GM23248 (cell line): ENCODE measurements around the gene HIBADH. TPM values are rescaled to one million over a fixed set of nuclear protein-coding genes. Genes with fewer than 3 reads are reported as not detected.

Experiments
- DNase-seq: peaks from one replicate; pipeline ENCODE4 v3.0.0-alpha.2; 2015
- H2AFZ ChIP-seq: fragments of 200-600 bp; sonication (generic); 2 replicates; pipeline ENCODE4 v1.6.1; 2016; ENCODE audit warnings: antibody characterized with exemption
- H3F3A ChIP-seq: fragments of 200-600 bp; sonication (generic); 2 replicates; pipeline ENCODE4 v1.6.1; 2016; ENCODE audit warnings: mild to moderate bottlenecking, antibody characterized with exemption, mixed run types; ENCODE audit not compliant: insufficient read depth
- H3K27ac ChIP-seq: fragments of 200-600 bp; sonication (generic); 2 replicates; pipeline ENCODE4 v1.5.1; 2016; ENCODE audit warnings: mild to moderate bottlenecking
- H3K27me3 ChIP-seq: fragments of 200-600 bp; sonication (generic); replicated peaks from 2 replicates; pipeline ENCODE4 v1.6.1; 2016; ENCODE audit warnings: mild to moderate bottlenecking; ENCODE audit not compliant: insufficient read depth
- H3K36me3 ChIP-seq: fragments of 200-600 bp; sonication (generic); 2 replicates; pipeline ENCODE4 v1.6.1; 2016; ENCODE audit warnings: low read depth, mild to moderate bottlenecking
- H3K4me1 ChIP-seq: fragments of 200-600 bp; sonication (generic); 2 replicates; pipeline ENCODE4 v1.6.1; 2016; ENCODE audit warnings: mild to moderate bottlenecking; ENCODE audit not compliant: insufficient read depth
- H3K4me2 ChIP-seq: fragments of 200-600 bp; sonication (generic); one replicate; pipeline ENCODE4 v1.6.1; 2016; ENCODE audit warnings: mild to moderate bottlenecking; ENCODE audit not compliant: unreplicated experiment
- H3K4me3 ChIP-seq: fragments of 200-600 bp; sonication (generic); 2 replicates; pipeline ENCODE4 v1.5.1; 2016; ENCODE audit warnings: mild to moderate bottlenecking
- H3K79me2 ChIP-seq: fragments of 200-600 bp; sonication (generic); 2 replicates; pipeline ENCODE4 v1.6.1; 2016; ENCODE audit warnings: mild to moderate bottlenecking; ENCODE audit not compliant: insufficient read depth
- H3K9ac ChIP-seq: fragments of 200-600 bp; sonication (generic); 2 replicates; pipeline ENCODE4 v1.6.1; 2016; ENCODE audit warnings: mild to moderate bottlenecking
- H3K9me2 ChIP-seq: fragments of 200-600 bp; sonication (generic); 2 replicates; pipeline ENCODE4 v1.6.1; 2016; ENCODE audit warnings: mixed run types, mild to moderate bottlenecking, moderate library complexity; ENCODE audit not compliant: insufficient read depth
- H3K9me3 ChIP-seq: fragments of 200-600 bp; sonication (generic); one replicate; pipeline ENCODE4 v1.6.1; 2017; ENCODE audit warnings: low read depth
- H4K20me1 ChIP-seq: fragments of 200-600 bp; sonication (generic); 2 replicates; pipeline ENCODE4 v1.6.0; 2016; ENCODE audit not compliant: insufficient read depth
- EZH2 ChIP-seq: fragments of 200-600 bp; sonication (generic); IDR thresholded peaks from 2 replicates; pipeline ENCODE4 v1.6.1; 2018; ENCODE audit warnings: antibody characterized with exemption, mild to moderate bottlenecking; ENCODE audit not compliant: insufficient read depth, poor library complexity, severe bottlenecking
- EZH2phosphoT487 ChIP-seq: fragments of 200-600 bp; sonication (generic); IDR thresholded peaks from 2 replicates; pipeline ENCODE4 v1.6.1; 2018; ENCODE audit warnings: antibody characterized with exemption, moderate library complexity, mild to moderate bottlenecking, low read depth; ENCODE audit not compliant: insufficient read depth
- WGBS, 2 experiments: methylation state at CpG; one replicate each; pipeline ENCODE4 v1.1.6; 2015 to 2017; ENCODE audit warnings: low lambda C conversion rate in 2 of 2, low coverage in 1 of 2; ENCODE audit errors: missing lambda C conversion rate in 2 of 2; 5-methylcytosine and 5-hydroxymethylcytosine counted together
- in situ Hi-C: fragments of 300-500 bp; cut with MboI; formaldehyde crosslinking; loops from 2 replicates; pipeline ENCODE4 v1.15.0; 2020
- polyA plus RNA-seq: library from polyadenylated mRNA; unstranded; fragments of >200 nt; fragmentation: Nextera tagmentation; extraction: Ambion mirVana; gene quantifications from 2 replicates; pipeline ENCODE4 v1.2.1, GENCODE V29; 2016
- total RNA-seq: library from RNA; depleted of rRNA; stranded (reverse); fragments of >200 nt; shearing (Covaris generic); gene quantifications from 2 replicates; pipeline ENCODE4 v1.2.3, GENCODE V29; 2014

HIBADH gene
- total and polyA plus RNA-seq, 2 experiments from 2014 or later, result 70.1 to 87.0 TPM

- no peak for DNase-seq
- no peaks in the 10 kb centered on the region for H3K36me3 ChIP-seq
- no peak overlapping the region for H3K4me3 ChIP-seq
- in situ Hi-C loops, result no loop called here
- no peaks in the 10 kb centered on the region for H4K20me1 ChIP-seq
- no peaks in the 10 kb centered on the region for H3K27me3 ChIP-seq
- peaks cover 9% of the 10 kb centered on the region for H3K4me1 ChIP-seq
- no peaks in the 10 kb centered on the region for H3K79me2 ChIP-seq
- TF ChIP-seq EZH2phosphoT487, result no peak
- H3K9me3 ChIP-seq, result no peaks in the 10 kb centered on the region
- H3F3A ChIP-seq, result no peaks in the 10 kb centered on the region
- H2AFZ ChIP-seq, result no peak overlapping the region
- no peak overlapping the region for H3K27ac ChIP-seq
- H3K9ac ChIP-seq, result no peak overlapping the region
- WGBS, 2 experiments, result 96 to 98% methylated on average over 8 of the region's 8 CpGs
- H3K4me2 ChIP-seq, result no peak overlapping the region
- no peaks in the 10 kb centered on the region for H3K9me2 ChIP-seq
Measured at GRCh38 chr7:27551803-27552400, 110.8 kb downstream of the HIBADH start.

DNA sequence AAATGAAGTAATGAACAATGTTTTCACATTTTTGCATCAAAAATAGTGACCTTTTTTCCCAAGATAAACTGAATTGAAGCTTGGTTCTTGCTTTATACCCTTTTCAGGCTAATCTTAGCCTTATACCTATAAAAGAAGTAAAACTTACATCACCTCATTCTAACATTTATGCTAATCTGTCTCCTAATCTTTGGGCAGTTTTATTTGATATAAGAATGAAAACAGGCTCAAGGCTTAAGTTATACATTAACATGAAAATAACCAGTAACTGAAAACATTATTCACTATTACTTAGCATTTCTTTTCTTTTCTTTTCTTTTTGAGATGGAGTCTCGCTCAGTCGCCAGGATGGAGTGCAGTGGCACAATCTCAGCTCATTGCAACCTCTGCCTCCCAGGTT lies 113.1 kb downstream of the HIBADH start:
- H4K20me1 ChIP-seq, result no peaks in the 10 kb centered on the region
- no peaks in the 10 kb centered on the region for H3K36me3 ChIP-seq
- no peaks in the 10 kb centered on the region for H3K79me2 ChIP-seq
- H3K9me3 ChIP-seq, result no peaks in the 10 kb centered on the region
- H3K27me3 ChIP-seq, result no peaks in the 10 kb centered on the region
- no peak overlapping the region for H3K27ac ChIP-seq
- TF ChIP-seq EZH2 (no peak), EZH2phosphoT487 (no peak)
- H3K4me2 ChIP-seq, result no peak overlapping the region
- WGBS, 2 experiments, result 95 to 97% methylated on average over 2 of the region's 2 CpGs
- H3K9me2 ChIP-seq, result no peaks in the 10 kb centered on the region
- no peaks in the 10 kb centered on the region for H3F3A ChIP-seq
- no peak overlapping the region for H3K9ac ChIP-seq
- no peak for DNase-seq
- in situ Hi-C loops, result no loop called here
- H2AFZ ChIP-seq, result no peak overlapping the region
- peaks cover 9% of the 10 kb centered on the region for H3K4me1 ChIP-seq
- H3K4me3 ChIP-seq, result no peak overlapping the region

DNA sequence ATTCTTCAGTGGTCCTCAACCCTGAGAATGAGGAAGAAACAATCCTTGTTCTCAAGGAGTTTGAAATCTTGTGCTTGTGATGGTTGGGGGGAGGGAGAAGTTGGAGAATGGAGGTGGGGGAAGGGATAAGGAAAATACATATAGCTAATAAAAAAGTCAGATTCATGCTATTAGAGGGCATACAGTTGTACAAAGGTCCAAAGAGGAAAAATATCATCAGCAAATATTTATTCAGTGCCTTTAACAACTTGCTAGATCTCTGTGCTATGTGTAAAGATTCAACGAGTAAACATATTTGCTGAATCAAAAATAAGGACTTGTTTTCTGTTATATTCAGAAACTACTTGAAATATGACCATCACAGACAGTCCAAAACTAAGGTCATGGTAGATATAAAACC lies 114.4 kb downstream of the HIBADH start:
- H3K27ac ChIP-seq, result no peak overlapping the region

GRCh38 chr7:27547401-27547800 lies 115.3 kb downstream of the HIBADH start:
- no peaks in the 10 kb centered on the region for H3F3A ChIP-seq
- H3K4me2 ChIP-seq, result no peak overlapping the region
- H3K4me1 ChIP-seq, result peaks cover 9% of the 10 kb centered on the region
- no peak overlapping the region for H3K4me3 ChIP-seq
- peak overlapping the region; percentile 32 for H3K27ac ChIP-seq
- no peaks in the 10 kb centered on the region for H4K20me1 ChIP-seq
- H3K9me2 ChIP-seq, result no peaks in the 10 kb centered on the region
- no peak overlapping the region for H2AFZ ChIP-seq
- TF ChIP-seq EZH2, result no peak
- no peak for TF ChIP-seq EZH2phosphoT487
- in situ Hi-C loops, result no loop called here
- peak; percentile 77 for DNase-seq
- no peaks in the 10 kb centered on the region for H3K79me2 ChIP-seq
- 3 to 5% methylated on average over 1 of the region's 1 CpG for WGBS, 2 experiments
- no peaks in the 10 kb centered on the region for H3K36me3 ChIP-seq
- no peaks in the 10 kb centered on the region for H3K9me3 ChIP-seq
- no peak overlapping the region for H3K9ac ChIP-seq
- H3K27me3 ChIP-seq, result no peaks in the 10 kb centered on the region

More for the DNA sequence above, 114.4 kb downstream of the HIBADH start:
- Histone ChIP-seq H3K9me3 (no peaks in the 10 kb centered on the region), H3K9ac (no peak overlapping the region), H3K9me2 (no peaks in the 10 kb centered on the region), H4K20me1 (no peaks in the 10 kb centered on the region), H3F3A (no peaks in the 10 kb centered on the region), H3K4me3 (no peak overlapping the region), H3K79me2 (no peaks in the 10 kb centered on the region), H3K27me3 (no peaks in the 10 kb centered on the region), H2AFZ (no peak overlapping the region), H3K4me1 (peaks cover 9% of the 10 kb centered on the region), H3K4me2 (no peak overlapping the region), H3K36me3 (no peaks in the 10 kb centered on the region)
- WGBS, 2 experiments, result 92 to 100% methylated on average over 1 of the region's 1 CpG
- TF ChIP-seq EZH2, result no peak
- no peak for TF ChIP-seq EZH2phosphoT487
- no peak for DNase-seq
- in situ Hi-C loops, result no loop called here

DNA sequence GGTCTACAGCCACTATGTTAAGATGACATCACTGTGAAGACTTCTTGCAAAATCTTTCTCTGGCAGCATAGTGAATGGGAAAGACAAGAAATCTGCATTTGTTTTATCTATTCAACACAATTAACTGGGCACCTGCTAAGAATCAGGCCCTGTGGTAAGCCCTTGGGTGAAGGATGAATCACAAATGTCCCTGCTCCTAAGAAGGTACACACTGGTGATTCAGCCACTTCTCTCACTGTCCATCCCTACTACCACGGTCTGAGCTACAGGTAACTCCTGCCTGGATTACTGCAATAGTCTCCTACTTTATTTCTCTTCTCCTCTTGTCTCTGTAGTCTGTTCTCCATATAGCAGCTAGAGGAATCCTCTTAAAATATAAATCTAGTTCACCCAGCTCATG lies 116.1 kb downstream of the HIBADH start:
- Histone ChIP-seq H3K79me2 (no peaks in the 10 kb centered on the region), H3K36me3 (peaks cover 5% of the 10 kb centered on the region), H3K27ac (no peak overlapping the region), H3F3A (no peaks in the 10 kb centered on the region), H3K4me2 (no peak overlapping the region), H3K27me3 (no peaks in the 10 kb centered on the region), H2AFZ (no peak overlapping the region), H3K4me3 (no peak overlapping the region), H3K9me2 (no peaks in the 10 kb centered on the region), H3K4me1 (peaks cover 9% of the 10 kb centered on the region), H3K9ac (no peak overlapping the region), H4K20me1 (no peaks in the 10 kb centered on the region), H3K9me3 (no peaks in the 10 kb centered on the region)
- in situ Hi-C loops, result no loop called here
- DNase-seq, result peak; percentile 2
- WGBS, 2 experiments, result 96 to 100% methylated on average over 1 of the region's 1 CpG
- no peak for TF ChIP-seq EZH2
- no peak for TF ChIP-seq EZH2phosphoT487
